ENCODE results near the gene NHS.

NHS gene

GRCh38 chrX:17633546-17633945, 258.5 kb downstream of the NHS start:
- DNase-seq = no peak

- no peak for DNase-seq
These were observed 259.7 kb downstream of the NHS start for GRCh38 chrX:17634542-17635207.

- DNase-seq = no peak
These were observed 260.2 kb downstream of the NHS start for GRCh38 chrX:17635231-17635630.

- DNase-seq = no peak
These were observed 262.2 kb downstream of the NHS start for GRCh38 chrX:17637235-17637634.

- no peak for DNase-seq
These were observed 263.7 kb downstream of the NHS start for GRCh38 chrX:17638731-17639130.

GRCh38 chrX:17642891-17643290, 267.9 kb downstream of the NHS start:
- no peak for DNase-seq

GRCh38 chrX:17643528-17643927, 268.5 kb downstream of the NHS start:
- DNase-seq = no peak

- DNase-seq = no peak
These were observed 269.0 kb downstream of the NHS start for GRCh38 chrX:17644001-17644400.

GRCh38 chrX:17654116-17654515, 279.1 kb downstream of the NHS start:
- peak; percentile 30 for DNase-seq

GRCh38 chrX:17655211-17656034, 280.4 kb downstream of the NHS start:
- peak; percentile 3 for DNase-seq

- no peak for DNase-seq
These were observed 281.0 kb downstream of the NHS start for GRCh38 chrX:17656035-17656418.

- no peak for DNase-seq
These were observed 281.6 kb downstream of the NHS start for GRCh38 chrX:17656556-17656955.

GRCh38 chrX:17662391-17662790, 287.4 kb downstream of the NHS start:
- DNase-seq = no peak

- no peak for DNase-seq
These were observed 293.9 kb downstream of the NHS start for GRCh38 chrX:17668929-17669328.

GRCh38 chrX:17669458-17669857, 294.5 kb downstream of the NHS start:
- no peak for DNase-seq

GRCh38 chrX:17669891-17670290, 294.9 kb downstream of the NHS start:
- DNase-seq = no peak

GRCh38 chrX:17670874-17671273, 295.9 kb downstream of the NHS start:
- DNase-seq = no peak

GRCh38 chrX:17674601-17675000, 299.6 kb downstream of the NHS start:
- no peak for DNase-seq

- no peak for DNase-seq
These were observed 304.3 kb downstream of the NHS start for GRCh38 chrX:17679261-17679660.

- DNase-seq = no peak
These were observed 304.8 kb downstream of the NHS start for GRCh38 chrX:17679820-17680219.

GRCh38 chrX:17680732-17681413, 305.9 kb downstream of the NHS start:
- DNase-seq = no peak

GRCh38 chrX:17682259-17682658, 307.3 kb downstream of the NHS start:
- peak; percentile 2 for DNase-seq

GRCh38 chrX:17685026-17685425, 310.0 kb downstream of the NHS start:
- no peak for DNase-seq

GRCh38 chrX:17687648-17688047, 312.6 kb downstream of the NHS start:
- no peak for DNase-seq
